ENCODE results near the gene PKM. TPM values are rescaled to one million over a fixed set of nuclear protein-coding genes. Genes with fewer than 3 reads are reported as not detected.
A peak's percentile ranks its signal among the peaks of the same experiment; 100 is the strongest.
"Not testable (repeated sequence)": the region's sequence is repeated elsewhere in the genome, so short reads cannot be mapped to it uniquely, and the experiment has no call there.

PKM gene
- 1,892 TPM for polyA plus RNA-seq (2012; ENCODE audit: low read depth, missing spikeins)

DNA sequence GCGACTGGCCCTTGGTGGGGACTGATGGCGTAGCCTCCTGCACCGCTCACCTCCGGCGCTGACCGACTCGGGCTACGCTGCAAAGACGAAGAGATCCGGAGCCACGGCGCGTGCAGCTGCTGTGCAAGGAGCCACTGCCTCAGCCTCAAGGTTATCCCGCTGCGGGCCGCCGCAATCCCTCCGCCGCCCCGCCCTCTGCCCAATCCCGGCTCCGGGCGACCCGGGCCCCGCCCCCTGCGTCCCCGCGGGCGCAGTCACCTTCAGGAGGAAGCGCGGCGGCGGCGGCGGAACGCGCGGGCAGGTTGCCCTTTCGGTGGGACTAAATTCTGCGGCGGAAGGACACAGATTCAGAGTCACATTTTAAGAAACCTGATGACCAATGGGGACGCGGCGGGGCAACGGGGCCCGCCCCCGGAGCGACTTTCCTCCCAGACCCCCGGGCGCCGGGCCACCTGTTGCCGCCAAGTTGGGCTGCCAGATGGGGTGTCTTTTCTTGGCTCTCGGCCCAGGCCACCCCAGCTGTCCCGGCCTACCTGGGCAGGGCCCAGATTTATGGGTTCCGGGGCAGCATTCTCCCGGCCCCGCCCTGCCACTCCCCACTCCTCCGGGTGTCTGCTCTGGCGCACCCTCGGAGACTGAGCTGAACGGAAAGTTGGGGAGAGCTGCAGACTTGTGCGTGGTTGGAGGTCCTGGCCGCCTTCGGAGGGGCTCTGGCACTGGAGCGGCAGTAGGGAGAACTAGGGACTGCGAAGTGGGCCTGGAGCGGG, at the start of gene PKM:
Gene PKM (minus strand): TSS at position 125 of the 767 bp plus-strand sequence. CDS start 12,093 bp downstream, outside the sequence.
- FAIRE-seq = peak; percentile 78
- TF ChIP-seq POU2F2 (IDR thresholded peaks at IDR 0.05; ENCODE audit: low read depth, low read length) = peak; percentile 94
- peak; percentile 99 for TF ChIP-seq POLR2AphosphoS5 (IDR thresholded peaks at IDR 0.05; ENCODE audit: low read depth, low read length)
- no peak for TF ChIP-seq PAX5 (IDR thresholded peaks at IDR 0.05; ENCODE audit: insufficient read depth, low read length, severe bottlenecking)
- peak; percentile 99 for TF ChIP-seq POLR2A (IDR thresholded peaks at IDR 0.05; ENCODE audit: low read depth, low read length)
- TF ChIP-seq TAF1 (IDR thresholded peaks at IDR 0.05; ENCODE audit: low read depth, low read length) = peak; percentile 99
- peak; percentile 39; the same call in 1 of the 2 replicates for TF ChIP-seq SPI1 (IDR thresholded peaks at IDR 0.05; ENCODE audit: low read depth, low read length)
- peak; percentile 80 for DNase-seq (ENCODE audit: insufficient read length, low spot score)

DNA sequence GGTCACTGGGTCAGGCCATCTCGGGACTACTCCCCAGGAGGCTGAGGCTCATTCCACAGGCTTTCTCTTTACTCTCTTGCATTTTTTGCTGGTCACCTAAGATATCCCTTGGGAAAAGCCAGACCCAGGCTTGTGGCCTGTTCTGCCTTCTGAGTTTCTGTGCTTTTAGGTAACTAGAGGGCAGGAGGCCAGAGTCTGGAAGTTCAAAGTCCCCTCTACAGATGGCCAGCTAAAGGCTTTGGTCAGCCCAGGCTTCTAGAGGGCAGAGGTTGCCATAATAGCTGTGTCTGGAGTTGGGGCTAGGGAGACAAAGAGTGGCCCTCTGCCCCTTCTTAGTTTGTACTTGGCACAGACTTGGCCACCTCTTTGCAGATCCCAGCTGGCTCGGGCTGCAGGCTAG, 49.8 kb upstream of the PKM start:
- no peak for DNase-seq (ENCODE audit: insufficient read length, low spot score)
- FAIRE-seq = no peak
- TF ChIP-seq POLR2A (IDR thresholded peaks at IDR 0.05; ENCODE audit: low read depth, low read length) (no peak), TAF1 (IDR thresholded peaks at IDR 0.05; ENCODE audit: low read depth, low read length) (no peak), POU2F2 (IDR thresholded peaks at IDR 0.05; ENCODE audit: low read depth, low read length) (no peak), POLR2AphosphoS5 (IDR thresholded peaks at IDR 0.05; ENCODE audit: low read depth, low read length) (no peak), PAX5 (IDR thresholded peaks at IDR 0.05; ENCODE audit: insufficient read depth, low read length, severe bottlenecking) (no peak), SPI1 (IDR thresholded peaks at IDR 0.05; ENCODE audit: low read depth, low read length) (no peak)

DNA sequence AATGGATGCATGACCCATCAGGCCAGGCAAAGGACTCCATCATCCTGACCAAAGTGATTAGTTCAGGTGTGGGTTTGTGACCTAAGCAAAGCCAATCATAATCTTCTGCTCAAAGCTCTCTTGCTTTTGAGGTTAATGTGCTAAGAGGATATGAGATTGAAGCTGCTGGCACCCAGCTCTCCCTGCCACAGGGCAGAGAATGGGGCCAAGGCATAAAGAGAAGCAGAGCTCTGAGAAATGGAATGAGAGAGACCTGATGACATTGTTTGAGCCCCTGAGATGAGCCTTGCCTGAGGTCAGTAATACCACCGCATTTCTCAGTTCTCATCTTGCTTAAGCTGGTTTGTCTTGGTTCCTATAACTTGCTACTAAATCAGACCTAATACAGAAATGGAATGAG, 47.7 kb upstream of the PKM start:
- no peak for TF ChIP-seq POLR2AphosphoS5 (IDR thresholded peaks at IDR 0.05; ENCODE audit: low read depth, low read length)
- no peak for TF ChIP-seq POLR2A (IDR thresholded peaks at IDR 0.05; ENCODE audit: low read depth, low read length)
- TF ChIP-seq POU2F2 (IDR thresholded peaks at IDR 0.05; ENCODE audit: low read depth, low read length) = no peak
- TF ChIP-seq PAX5 (IDR thresholded peaks at IDR 0.05; ENCODE audit: insufficient read depth, low read length, severe bottlenecking) = no peak
- TF ChIP-seq TAF1 (IDR thresholded peaks at IDR 0.05; ENCODE audit: low read depth, low read length) = no peak
- TF ChIP-seq SPI1 (IDR thresholded peaks at IDR 0.05; ENCODE audit: low read depth, low read length) = no peak
- no peak for FAIRE-seq
- DNase-seq (ENCODE audit: insufficient read length, low spot score) = no peak

DNA sequence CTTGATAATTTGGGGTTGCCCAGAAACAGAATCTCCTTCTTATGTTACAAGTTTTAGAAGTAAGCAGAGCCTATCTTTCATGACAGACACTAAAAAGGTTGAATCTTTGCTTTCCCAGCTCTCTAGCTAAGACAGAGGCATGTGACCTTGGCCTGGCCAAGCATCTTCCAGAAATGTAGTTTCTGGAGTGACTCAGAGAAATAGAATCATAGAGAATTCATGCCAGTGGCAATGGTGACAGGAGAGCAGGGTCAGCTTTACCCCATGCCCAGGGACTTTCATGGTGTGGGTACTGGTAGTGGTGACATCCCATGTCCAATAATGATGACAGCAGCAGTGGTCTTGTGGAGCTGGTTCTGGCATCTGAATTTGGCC, 45.3 kb upstream of the PKM start:
- TF ChIP-seq POU2F2 (IDR thresholded peaks at IDR 0.05; ENCODE audit: low read depth, low read length) = no peak
- TF ChIP-seq TAF1 (IDR thresholded peaks at IDR 0.05; ENCODE audit: low read depth, low read length) = no peak
- no peak for TF ChIP-seq PAX5 (IDR thresholded peaks at IDR 0.05; ENCODE audit: insufficient read depth, low read length, severe bottlenecking)
- TF ChIP-seq SPI1 (IDR thresholded peaks at IDR 0.05; ENCODE audit: low read depth, low read length) = no peak
- no peak for DNase-seq (ENCODE audit: insufficient read length, low spot score)
- FAIRE-seq = no peak

DNA sequence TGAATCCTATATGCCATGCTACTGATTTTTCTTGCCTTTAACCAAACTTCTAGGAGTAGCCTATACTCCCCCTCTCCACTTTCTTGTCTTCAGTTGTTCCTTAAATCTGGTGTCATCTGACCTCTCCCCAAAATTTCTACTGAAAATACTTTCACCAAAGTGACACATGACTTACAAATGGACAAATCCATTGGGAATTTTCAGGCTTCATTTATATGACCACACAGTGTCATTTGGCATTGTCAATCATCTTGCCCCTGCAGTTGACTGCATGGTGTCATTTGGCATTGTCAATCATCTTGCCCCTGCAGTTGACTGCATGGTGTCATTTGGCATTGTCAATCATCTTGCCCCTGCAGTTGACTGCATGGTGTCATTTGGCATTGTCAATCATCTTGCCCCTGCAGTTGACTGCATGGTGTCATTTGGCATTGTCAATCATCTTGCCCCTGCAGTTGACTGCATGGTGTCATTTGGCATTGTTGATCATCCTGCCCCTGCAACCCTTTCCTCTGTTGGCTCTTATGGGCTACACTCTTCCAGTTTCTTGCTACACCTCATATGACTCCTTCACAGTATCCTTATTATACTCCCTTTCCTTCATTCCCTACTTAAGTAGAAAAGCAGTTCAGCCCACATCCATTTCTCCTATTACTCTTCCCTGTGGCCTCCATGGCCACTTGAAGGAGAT, 44.8 kb upstream of the PKM start:
- not testable (repeated sequence) for DNase-seq (ENCODE audit: insufficient read length, low spot score); FAIRE-seq

DNA sequence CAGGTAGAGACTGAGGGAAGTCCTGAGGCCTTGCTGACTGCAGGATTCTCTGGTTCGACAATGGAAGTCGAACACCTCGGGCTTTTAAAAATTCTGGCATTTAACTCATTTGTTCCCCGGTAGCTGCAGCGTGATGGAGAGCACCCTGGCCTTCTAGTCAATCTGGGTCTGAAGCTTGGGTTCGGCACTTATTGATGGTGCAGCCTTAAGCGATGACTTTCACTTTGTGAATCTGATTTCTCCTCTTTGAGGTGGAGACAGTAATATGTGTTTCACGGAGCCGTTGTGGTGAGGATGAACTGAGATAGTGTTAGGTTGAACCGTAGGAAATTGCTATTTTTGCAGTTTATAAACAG, 42.0 kb upstream of the PKM start:
- FAIRE-seq (no peak), DNase-seq (ENCODE audit: insufficient read length, low spot score) (no peak)
- TF ChIP-seq PAX5 (IDR thresholded peaks at IDR 0.05; ENCODE audit: insufficient read depth, low read length, severe bottlenecking) = no peak

DNA sequence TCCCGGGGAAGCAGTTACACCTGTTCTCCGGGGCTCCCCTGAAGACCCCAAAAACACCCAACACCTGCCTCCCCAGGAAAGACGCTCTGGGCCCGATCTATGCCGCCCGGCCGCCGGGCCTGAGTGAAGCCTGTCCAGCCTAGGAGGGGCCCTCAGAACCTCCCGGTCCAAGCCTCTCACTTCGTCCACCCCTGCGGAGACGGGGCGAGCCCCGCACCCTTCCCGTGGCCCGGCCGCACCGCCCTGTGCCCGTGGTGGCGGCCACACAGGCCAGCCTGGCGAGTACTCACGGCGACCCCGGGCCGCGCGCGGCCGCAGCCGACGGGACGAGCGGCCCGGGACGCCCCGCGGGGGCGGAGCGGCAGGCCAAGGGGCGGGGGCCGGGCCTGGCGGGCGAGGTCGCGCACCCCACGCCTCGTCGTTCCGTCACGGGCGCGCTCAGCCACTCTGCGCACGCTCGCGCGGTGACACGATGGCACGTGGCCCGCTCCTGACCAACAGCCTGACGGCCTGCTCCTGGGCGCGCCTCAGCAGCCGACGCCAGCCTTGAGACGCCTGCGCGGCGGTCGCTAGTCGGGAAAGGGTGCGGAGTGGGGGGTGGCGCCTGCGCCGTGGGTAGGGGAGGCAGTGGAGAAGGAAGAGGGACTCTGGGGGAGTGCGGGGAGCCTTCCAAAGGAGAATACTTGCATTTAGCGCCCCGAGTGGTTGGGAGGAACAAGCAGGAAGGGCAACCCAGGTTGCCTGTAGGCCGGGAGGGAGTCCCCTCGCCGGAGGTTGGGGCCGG, 41.4 kb upstream of the PKM start, which contains the start of gene PARP6:
Gene PARP6 (minus strand): TSS at position 342 of the 784 bp plus-strand sequence. CDS start 5,077 bp downstream, outside the sequence.
- peak; percentile 99 for FAIRE-seq
- TF ChIP-seq POLR2AphosphoS5 (IDR thresholded peaks at IDR 0.05; ENCODE audit: low read depth, low read length) (peak; percentile 64), TAF1 (IDR thresholded peaks at IDR 0.05; ENCODE audit: low read depth, low read length) (no peak), PAX5 (IDR thresholded peaks at IDR 0.05; ENCODE audit: insufficient read depth, low read length, severe bottlenecking) (no peak), SPI1 (IDR thresholded peaks at IDR 0.05; ENCODE audit: low read depth, low read length) (no peak), POLR2A (IDR thresholded peaks at IDR 0.05; ENCODE audit: low read depth, low read length) (peak; percentile 39)

DNA sequence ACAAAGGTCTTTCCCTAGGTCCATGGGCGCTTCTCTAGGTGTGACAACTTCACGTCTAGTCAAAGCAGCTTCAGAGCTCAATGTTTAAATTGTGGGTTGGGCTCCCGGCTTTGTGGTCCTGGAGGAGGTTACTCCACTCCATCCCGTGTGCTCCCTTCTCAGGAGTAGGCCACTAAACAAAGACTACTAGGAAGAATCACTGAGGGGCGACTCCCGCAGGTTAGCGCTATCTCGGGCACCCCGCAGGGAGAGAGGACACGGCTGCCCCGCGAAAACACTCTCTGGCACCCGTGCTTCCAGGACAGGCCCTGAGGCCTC, 40.9 kb upstream of the PKM start:
- FAIRE-seq (no peak), DNase-seq (ENCODE audit: insufficient read length, low spot score) (no peak)
- TF ChIP-seq POLR2A (IDR thresholded peaks at IDR 0.05; ENCODE audit: low read depth, low read length) (no peak), POU2F2 (IDR thresholded peaks at IDR 0.05; ENCODE audit: low read depth, low read length) (no peak), TAF1 (IDR thresholded peaks at IDR 0.05; ENCODE audit: low read depth, low read length) (no peak), POLR2AphosphoS5 (IDR thresholded peaks at IDR 0.05; ENCODE audit: low read depth, low read length) (no peak), PAX5 (IDR thresholded peaks at IDR 0.05; ENCODE audit: insufficient read depth, low read length, severe bottlenecking) (no peak), SPI1 (IDR thresholded peaks at IDR 0.05; ENCODE audit: low read depth, low read length) (no peak)

More for the DNA sequence above, 41.4 kb upstream of the PKM start, which contains the start of gene PARP6:
- DNase-seq (ENCODE audit: insufficient read length, low spot score) = peak; percentile 98

DNA sequence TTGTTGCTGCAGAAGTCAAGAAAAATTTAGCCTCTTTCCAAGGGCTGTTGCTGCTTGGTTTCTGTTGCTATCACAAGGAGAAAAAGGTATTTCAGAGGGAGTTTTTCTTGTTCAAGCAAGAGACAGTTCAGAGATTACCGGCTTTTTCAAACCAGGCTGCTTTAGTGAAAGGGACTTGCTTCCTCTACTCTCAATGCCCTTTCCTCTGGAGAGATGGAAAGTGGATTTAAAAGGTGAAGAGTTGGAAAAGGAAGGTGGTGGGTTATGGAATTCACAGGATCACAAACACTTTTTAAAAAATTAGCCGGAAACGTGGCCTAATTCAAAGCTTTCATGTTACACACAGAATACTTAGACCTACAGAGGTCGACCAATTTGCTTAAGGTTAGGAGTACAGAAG, 40.2 kb upstream of the PKM start:
- DNase-seq (ENCODE audit: insufficient read length, low spot score) = no peak
- FAIRE-seq = no peak
- TF ChIP-seq POU2F2 (IDR thresholded peaks at IDR 0.05; ENCODE audit: low read depth, low read length) (no peak), SPI1 (IDR thresholded peaks at IDR 0.05; ENCODE audit: low read depth, low read length) (no peak), POLR2AphosphoS5 (IDR thresholded peaks at IDR 0.05; ENCODE audit: low read depth, low read length) (no peak), PAX5 (IDR thresholded peaks at IDR 0.05; ENCODE audit: insufficient read depth, low read length, severe bottlenecking) (no peak), POLR2A (IDR thresholded peaks at IDR 0.05; ENCODE audit: low read depth, low read length) (no peak), TAF1 (IDR thresholded peaks at IDR 0.05; ENCODE audit: low read depth, low read length) (no peak)
